Left cardiac atrium (tissue), 4 donors: ENCODE results near the gene HOXA9. TPM values are rescaled to one million over a fixed set of nuclear protein-coding genes. Genes with fewer than 3 reads are reported as not detected.

ENCODE experiments used
- ATAC-seq, 2 donors: fragments of 200-7000 bp; cut with Tn5 transposase; one replicate each; pipeline ENCODE4 v1.9.1; 2020; ENCODE audit warnings: mild to moderate bottlenecking in 2 of 2, moderate library complexity in 2 of 2
- DNase-seq: peaks from one replicate; pipeline ENCODE4 v3.0.0-alpha.2; 2020
- intact Hi-C, 2 donors: fragments of 100-400 bp; cut with DNase I; formaldehyde crosslinking; loops; one replicate each; pipeline versions ENCODE4 v1.14.1 to v1.15.1; 2022 to 2023
- total RNA-seq, 2 donors: library from RNA; stranded (reverse); fragmentation: NEBNext Ultra II Directional; extraction: Animal tissue kit (Norgen Biotek cat#: 25700); gene quantifications; one replicate each; pipeline ENCODE4 v1.2.1, GENCODE V29; 2021
- donor health status: DM: no; HTN: yes; CAD: no.
- donor health status: DM: no; HTN: yes; CAD: no; lungs with severe emphysema.
- donor health status: DM: yes; HTN: yes; CAD: no.
- donor health status: Dilated cardiomyopathy.

HOXA9 gene
- total RNA-seq, 2 donors from 2014 or later: not detected

DNA sequence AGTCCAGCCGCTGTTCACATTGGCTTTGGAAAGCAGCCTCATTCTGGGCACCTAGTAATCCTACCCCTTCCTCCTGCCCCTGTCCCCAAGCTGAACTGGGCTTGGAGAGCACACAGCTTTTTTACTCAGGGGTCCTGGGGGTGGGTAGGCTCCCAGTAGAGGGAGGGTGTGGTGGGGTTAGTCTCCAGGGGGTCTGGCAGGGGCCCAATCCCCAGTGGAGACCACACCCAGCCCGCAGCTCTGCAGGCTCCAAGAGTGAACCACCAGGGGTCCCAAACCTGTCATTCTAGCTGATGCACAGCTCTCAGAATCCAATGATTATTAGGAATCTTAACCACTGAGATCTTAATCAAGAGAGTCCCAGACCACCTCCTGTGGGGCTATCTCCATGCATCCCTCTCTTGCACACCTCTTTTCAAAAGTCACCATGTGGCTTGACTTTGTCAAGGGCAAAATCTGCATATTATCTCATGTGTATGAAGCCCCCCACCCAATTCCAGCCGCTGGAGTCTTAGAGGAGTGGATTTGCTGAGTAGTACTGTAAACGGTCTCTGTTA lies 17.0 kb upstream of the HOXA9 start:
- intact Hi-C loops: no loop called here
- DNase-seq (no peak), ATAC-seq (no peak)

DNA sequence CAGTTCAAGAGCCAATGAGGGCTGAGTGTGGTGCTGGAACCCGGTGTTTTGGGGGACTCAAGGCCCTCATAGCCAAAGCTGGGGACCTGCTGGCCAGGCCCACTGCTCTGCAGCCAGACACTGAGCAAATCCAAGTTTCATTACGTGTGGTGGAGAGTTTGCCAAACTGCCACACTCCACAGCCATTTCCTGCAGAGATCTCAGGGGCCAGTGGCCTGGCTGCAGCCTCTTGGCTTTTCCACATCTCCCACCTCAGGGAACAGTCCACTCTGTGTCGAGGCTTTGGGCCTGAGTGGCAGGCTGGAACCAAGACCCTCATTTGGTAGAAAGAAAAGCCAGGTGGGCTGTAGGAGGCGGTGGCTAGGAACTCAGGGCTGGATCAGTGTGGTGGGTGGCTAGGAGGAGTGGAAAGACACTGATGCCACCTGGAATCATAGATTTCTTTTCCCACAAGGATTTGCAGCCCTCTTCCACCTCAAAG lies 16.5 kb upstream of the HOXA9 start:
- intact Hi-C loops: no loop called here
- ATAC-seq: no peak
- no peak for DNase-seq

GRCh38 chr7:27180431-27181420 lies 15.4 kb upstream of the HOXA9 start:
- DNase-seq (no peak), ATAC-seq (no peak)
- intact Hi-C loops: no loop called here

DNA sequence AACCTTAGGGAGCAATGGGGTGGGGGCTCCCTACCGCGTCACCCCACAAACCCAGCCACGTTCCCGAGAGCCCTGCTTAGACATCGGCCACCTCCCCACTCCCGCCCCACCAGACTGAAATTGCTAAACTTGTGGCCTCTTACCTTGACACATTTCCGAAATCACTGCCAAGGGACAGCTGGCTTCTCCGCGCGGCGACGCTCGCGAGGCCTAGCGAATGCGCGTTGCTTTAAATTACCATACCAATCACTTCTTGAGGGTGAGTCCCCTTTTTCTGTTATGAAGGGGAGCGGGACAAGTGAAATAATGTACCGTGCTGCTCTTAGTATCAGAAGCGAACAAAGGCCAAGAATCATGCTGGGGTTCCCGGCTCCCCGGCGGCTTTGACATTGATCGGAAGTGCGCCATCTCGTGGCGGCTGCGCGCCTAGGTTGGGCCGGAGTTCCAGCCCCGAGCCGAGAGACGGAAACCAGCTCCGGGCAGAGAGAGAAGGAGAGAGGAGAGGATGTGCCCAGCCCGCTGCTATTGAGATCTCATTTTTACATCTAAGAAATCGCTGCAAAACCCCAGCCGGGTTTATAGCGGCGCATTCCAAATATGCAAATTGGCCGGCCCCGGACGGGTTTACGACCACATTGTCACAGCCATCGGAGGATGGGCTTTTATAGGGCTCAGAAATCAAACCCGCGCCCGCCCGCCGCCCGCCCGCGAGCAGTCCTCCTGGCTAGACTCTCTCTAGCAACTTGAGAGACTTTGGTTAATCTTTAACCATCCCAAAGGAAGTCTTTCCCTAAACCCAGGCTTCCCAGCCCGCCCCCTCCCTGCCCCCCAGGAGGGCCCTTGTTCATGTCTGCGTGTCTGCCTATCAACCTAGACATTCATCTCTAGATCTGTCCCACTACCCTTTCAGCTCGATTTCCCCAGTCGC lies 14.4 kb upstream of the HOXA9 start:
- DNase-seq: no peak
- peak; percentile 47 to 48 for ATAC-seq
- intact Hi-C loops: no loop called here

- no peak for DNase-seq
Observed at GRCh38 chr7:27179030-27179429, 13.7 kb upstream of the HOXA9 start.

GRCh38 chr7:27178366-27178765 lies 13.0 kb upstream of the HOXA9 start:
- intact Hi-C loops: no loop called here
- DNase-seq: no peak
- ATAC-seq: no peak

More at GRCh38 chr7:27179030-27179429, 13.7 kb upstream of the HOXA9 start:
- intact Hi-C loops: no loop called here
- no peak for ATAC-seq

DNA sequence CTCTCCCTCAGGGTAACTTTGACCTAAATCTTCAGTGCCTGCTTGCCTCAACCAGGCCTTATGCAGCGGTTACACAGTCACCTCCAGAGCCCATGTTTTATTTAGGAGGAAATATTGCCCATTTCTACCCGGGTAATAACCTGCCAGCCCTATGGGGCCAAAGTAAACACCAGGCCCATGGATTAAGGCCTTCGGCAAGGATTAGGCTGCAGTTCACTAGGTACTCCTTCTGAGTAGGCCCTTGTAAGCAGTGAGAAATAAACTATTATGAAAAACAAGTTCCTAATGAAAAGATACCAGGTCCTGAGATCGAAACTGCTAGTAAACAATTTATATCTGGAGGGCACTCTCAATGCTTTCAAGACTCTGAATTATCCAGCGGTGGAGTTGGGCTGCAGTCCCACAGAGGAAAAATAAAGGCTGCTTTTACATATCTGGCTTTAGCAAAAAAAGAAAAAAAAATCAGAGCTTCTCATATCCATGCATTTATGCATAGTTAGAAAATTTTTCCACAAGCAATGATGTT lies 12.5 kb upstream of the HOXA9 start:
- DNase-seq (no peak), ATAC-seq (no peak)
- intact Hi-C loops: no loop called here

GRCh38 chr7:27176962-27177794 lies 11.8 kb upstream of the HOXA9 start:
- intact Hi-C loops: no loop called here
- ATAC-seq: no peak
- DNase-seq: no peak

DNA sequence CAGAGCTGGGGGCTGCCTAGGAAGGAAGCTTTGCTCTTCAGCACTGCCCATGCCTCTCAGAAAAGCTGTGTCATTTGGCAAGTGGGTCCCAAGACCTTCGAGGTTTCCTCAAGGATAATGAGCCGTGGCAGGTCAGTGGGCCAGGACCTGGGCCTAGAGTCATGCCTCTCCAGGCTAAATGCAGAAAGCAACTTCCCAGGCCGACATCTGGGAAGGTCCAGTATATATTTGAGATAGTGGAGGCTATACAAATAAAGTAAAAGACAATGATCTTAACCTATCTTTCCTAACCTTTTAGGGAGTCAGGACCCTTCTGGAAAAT lies 11.1 kb upstream of the HOXA9 start:
- no peak for DNase-seq
- ATAC-seq: no peak
- intact Hi-C loops: no loop called here

GRCh38 chr7:27175626-27176523 lies 10.5 kb upstream of the HOXA9 start:
- no peak for DNase-seq
- no peak for ATAC-seq
- intact Hi-C loops: no loop called here

- DNase-seq: no peak
- intact Hi-C loops: no loop called here
- ATAC-seq: no peak
Observed at GRCh38 chr7:27174874-27175625, 9.7 kb upstream of the HOXA9 start.

GRCh38 chr7:27173956-27174873 lies 8.9 kb upstream of the HOXA9 start, which contains the start of gene HOXA10:
Gene HOXA10 (minus strand): TSS chr7:27174320. CDS start chr7:27174306, 14 bp downstream.
- ATAC-seq: no peak
- no peak for DNase-seq
- intact Hi-C loops: no loop called here

- ATAC-seq: peak; percentile 48 to 64
- DNase-seq: no peak
- intact Hi-C loops: no loop called here
Observed at GRCh38 chr7:27173511-27173955, 8.2 kb upstream of the HOXA9 start.

DNA sequence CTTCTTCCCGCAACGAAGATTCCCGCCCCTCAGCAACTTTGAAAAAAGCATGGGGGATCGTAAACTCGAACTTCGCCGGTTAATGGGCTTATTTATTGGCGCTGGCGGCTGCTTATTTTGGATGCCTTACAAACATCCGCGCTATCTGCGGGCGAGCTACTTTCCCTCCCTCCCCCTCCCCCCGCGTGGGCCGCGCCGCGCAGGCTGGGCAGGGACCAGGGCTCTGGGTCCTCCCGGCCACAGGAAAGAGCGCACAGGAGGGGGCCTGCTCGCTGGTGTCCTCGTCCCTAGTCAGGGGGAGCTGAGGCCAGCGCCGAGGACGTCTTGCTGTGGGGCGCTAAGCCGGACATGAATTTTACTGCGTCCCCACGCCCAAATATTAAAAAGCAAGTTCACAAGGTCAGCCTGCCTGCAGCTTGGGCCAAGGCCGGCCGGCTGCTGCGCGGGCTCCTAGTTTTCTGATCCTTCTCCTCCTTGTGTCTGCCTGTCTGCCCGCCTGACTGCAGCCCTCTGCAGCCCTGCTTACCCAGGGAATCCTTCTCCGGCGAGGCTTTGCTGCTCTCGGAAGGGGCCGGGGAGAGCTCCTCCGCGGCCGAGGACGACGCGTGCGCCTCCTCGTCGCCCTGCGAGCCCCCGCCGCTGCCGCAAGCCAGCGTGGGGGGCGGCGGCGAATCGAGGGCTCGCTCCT lies 7.6 kb upstream of the HOXA9 start:
- peak; percentile 41 to 47 for ATAC-seq
- intact Hi-C loops: no loop called here
- peak; percentile 21 for DNase-seq

- ATAC-seq: no peak
- peak; percentile 8 for DNase-seq
- intact Hi-C loops: no loop called here
Observed at GRCh38 chr7:27172315-27172774, 7.0 kb upstream of the HOXA9 start.
